SK-N-DZ (cell line): ENCODE data around the gene TMTC2.
A peak's percentile ranks its signal among the peaks of the same experiment; 100 is the strongest.
"Not testable (repeated sequence)": the region's sequence is repeated elsewhere in the genome, so short reads cannot be mapped to it uniquely, and the experiment has no call there.

Experiments used
- DNase-seq: peaks from one replicate; pipeline ENCODE4 v3.0.0-alpha.2; 2015; ENCODE audit warnings: low spot score

Gene TMTC2

GRCh38 chr12:83075471-83075870, 388.8 kb downstream of the TMTC2 start:
- no peak for DNase-seq

GRCh38 chr12:83077041-83077440, 390.3 kb downstream of the TMTC2 start:
- no peak for DNase-seq

- no peak for DNase-seq
Measured at GRCh38 chr12:83082690-83083276, 396.1 kb downstream of the TMTC2 start.

- no peak for DNase-seq
Measured at GRCh38 chr12:83083616-83084015, 396.9 kb downstream of the TMTC2 start.

GRCh38 chr12:83084516-83085234, 398.0 kb downstream of the TMTC2 start:
- no peak for DNase-seq

- DNase-seq = no peak
Measured at GRCh38 chr12:83086023-83086422, 399.3 kb downstream of the TMTC2 start.

GRCh38 chr12:83089575-83089974, 402.9 kb downstream of the TMTC2 start:
- no peak for DNase-seq

- no peak for DNase-seq
Measured at GRCh38 chr12:83092129-83092528, 405.4 kb downstream of the TMTC2 start.

- DNase-seq = no peak
Measured at GRCh38 chr12:83092606-83093005, 405.9 kb downstream of the TMTC2 start.

- DNase-seq = no peak
Measured at GRCh38 chr12:83093426-83093825, 406.7 kb downstream of the TMTC2 start.

- DNase-seq = peak; percentile 3
Measured at GRCh38 chr12:83097643-83098342, 411.1 kb downstream of the TMTC2 start.

- no peak for DNase-seq
Measured at GRCh38 chr12:83099436-83099835, 412.7 kb downstream of the TMTC2 start.

- no peak for DNase-seq
Measured at GRCh38 chr12:83102499-83102898, 415.8 kb downstream of the TMTC2 start.

GRCh38 chr12:83106873-83107272, 420.2 kb downstream of the TMTC2 start:
- DNase-seq = no peak

- no peak for DNase-seq
Measured at GRCh38 chr12:83110424-83110823, 423.7 kb downstream of the TMTC2 start.

- DNase-seq = peak; percentile 3
Measured at GRCh38 chr12:83113945-83114344, 427.2 kb downstream of the TMTC2 start.

GRCh38 chr12:83114966-83115365, 428.3 kb downstream of the TMTC2 start:
- DNase-seq = no peak

- not testable (repeated sequence) for DNase-seq
Measured at GRCh38 chr12:83117926-83118325, 431.2 kb downstream of the TMTC2 start.

GRCh38 chr12:83121897-83122622, 435.4 kb downstream of the TMTC2 start:
- no peak for DNase-seq

GRCh38 chr12:83122623-83122934, 435.9 kb downstream of the TMTC2 start:
- DNase-seq = no peak

GRCh38 chr12:83123039-83123438, 436.3 kb downstream of the TMTC2 start:
- DNase-seq = no peak

- DNase-seq = no peak
Measured at GRCh38 chr12:83128540-83128939, 441.8 kb downstream of the TMTC2 start.
